Uterus (tissue), 4 donors: ENCODE data around the gene SETDB2. TPM values are rescaled to one million over a fixed set of nuclear protein-coding genes. Genes with fewer than 3 reads are reported as not detected.

Experiments used
- DNase-seq, 2 donors: peaks; one replicate each; pipeline ENCODE4 v3.0.0-alpha.2; 2019 to 2020
- H3K27ac ChIP-seq, 2 donors: fragments of 200-600 bp; sonication (generic); 1 replicate in 1 of 2; 2 replicates in 1 of 2; pipeline ENCODE4 v1.5.1; 2016 to 2018
- H3K27me3 ChIP-seq, 2 donors: fragments of 200-600 bp; sonication (generic); one replicate each; pipeline ENCODE4 v1.5.1; 2018 to 2019; ENCODE audit warnings: control low read depth in 1 of 2
- H3K36me3 ChIP-seq, 2 donors: fragments of 200-600 bp; sonication (generic); one replicate each; pipeline ENCODE4 v1.5.1; 2019; ENCODE audit warnings: control low read depth in 1 of 2
- H3K4me1 ChIP-seq, 2 donors: fragments of 200-600 bp; sonication (generic); one replicate each; pipeline ENCODE4 v1.5.1; 2018 to 2019; ENCODE audit warnings: control low read depth in 1 of 2
- H3K4me3 ChIP-seq, 2 donors: fragments of 200-600 bp; sonication (generic); 1 replicate in 1 of 2; 2 replicates in 1 of 2; pipeline ENCODE4 v1.5.1; 2018 to 2019; ENCODE audit warnings: mild to moderate bottlenecking in 1 of 2
- H3K9me3 ChIP-seq, 2 donors: fragments of 200-600 bp; sonication (generic); one replicate each; pipeline ENCODE4 v1.5.1; 2019; ENCODE audit warnings: control low read depth in 1 of 2
- POLR2A ChIP-seq, 2 donors: fragments of 450-650 bp; IDR thresholded peaks; one replicate each; pipeline ENCODE4 v1.6.1; 2016; ENCODE audit warnings: antibody characterized with exemption in 2 of 2, mild to moderate bottlenecking in 1 of 2, moderate library complexity in 1 of 2
- intact Hi-C: fragments of 100-400 bp; cut with DNase I; formaldehyde crosslinking; loops from one replicate; pipeline ENCODE4 v1.15.1; 2023; ENCODE audit warnings: low total_unique reads
- total RNA-seq, 4 donors: library from RNA; depleted of rRNA in 3 of 4; stranded (reverse); fragments of >200 nt in 3 of 4; gene quantifications; one replicate each; pipeline versions ENCODE4 v1.1.0 to v1.2.4, GENCODE V29; 2014 to 2023
- TF ChIP-seq, protein P1 (sequence below), 4 experiments: fragments of 200-600 bp in 2 of 4; fragments of 450-650 bp in 2 of 4; sonication (generic) in 2 of 4; IDR thresholded peaks; one replicate each; pipeline ENCODE4 v1.5.1; 2016 to 2019; ENCODE audit warnings: antibody characterized with exemption in 4 of 4, mild to moderate bottlenecking in 2 of 4, moderate library complexity in 1 of 4
- donor health status: DM: yes; HTN: yes; CAD: no.

Gene SETDB2
- total RNA-seq, 4 donors from 2014 or later: 9.5 to 24.1 (median 19.0) TPM

DNA sequence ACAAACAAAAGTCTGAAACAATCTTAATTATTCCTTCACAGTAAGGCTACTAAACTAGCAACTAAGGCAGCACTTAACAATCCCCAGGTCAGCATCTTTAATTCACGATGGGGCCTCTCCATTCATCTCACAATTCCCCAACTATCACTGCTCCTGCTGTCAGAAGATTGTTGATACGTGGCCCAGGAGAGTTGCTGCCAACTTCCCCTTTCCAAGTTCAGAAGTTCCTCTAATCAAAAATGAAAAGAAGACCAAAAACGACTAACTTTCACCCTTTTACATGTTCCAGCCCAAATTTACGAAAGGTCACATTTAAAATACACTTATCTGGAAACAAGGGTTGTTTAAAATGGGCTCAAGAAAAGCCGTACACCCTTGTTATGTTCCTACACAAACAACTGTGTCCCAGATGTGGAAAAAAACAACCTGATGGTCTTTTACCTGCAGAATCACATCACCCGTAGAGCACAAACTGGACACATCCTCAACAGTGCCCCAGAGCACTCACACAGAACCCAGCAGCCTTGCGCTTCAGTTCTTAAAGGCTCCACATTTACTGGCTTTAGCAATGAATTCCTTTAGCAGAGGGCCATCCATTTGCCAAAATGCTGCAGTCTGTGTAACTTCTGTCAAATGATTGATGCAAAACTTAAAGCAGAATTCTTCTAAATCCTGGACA lies 89.7 kb downstream of the SETDB2 start:
- Histone ChIP-seq H3K9me3 (no peaks in the 10 kb centered on the region), H3K27ac (no peak overlapping the region), H3K4me1 (no peaks in the 10 kb centered on the region), H3K27me3 (no peaks in the 10 kb centered on the region), H3K36me3 (no peaks in the 10 kb centered on the region), H3K4me3 (no peak overlapping the region)
- no peak for DNase-seq
- intact Hi-C loops: no loop called here
- no peak for TF ChIP-seq POLR2A (IDR thresholded peaks at IDR 0.05)
- TF ChIP-seq, protein P1, sequence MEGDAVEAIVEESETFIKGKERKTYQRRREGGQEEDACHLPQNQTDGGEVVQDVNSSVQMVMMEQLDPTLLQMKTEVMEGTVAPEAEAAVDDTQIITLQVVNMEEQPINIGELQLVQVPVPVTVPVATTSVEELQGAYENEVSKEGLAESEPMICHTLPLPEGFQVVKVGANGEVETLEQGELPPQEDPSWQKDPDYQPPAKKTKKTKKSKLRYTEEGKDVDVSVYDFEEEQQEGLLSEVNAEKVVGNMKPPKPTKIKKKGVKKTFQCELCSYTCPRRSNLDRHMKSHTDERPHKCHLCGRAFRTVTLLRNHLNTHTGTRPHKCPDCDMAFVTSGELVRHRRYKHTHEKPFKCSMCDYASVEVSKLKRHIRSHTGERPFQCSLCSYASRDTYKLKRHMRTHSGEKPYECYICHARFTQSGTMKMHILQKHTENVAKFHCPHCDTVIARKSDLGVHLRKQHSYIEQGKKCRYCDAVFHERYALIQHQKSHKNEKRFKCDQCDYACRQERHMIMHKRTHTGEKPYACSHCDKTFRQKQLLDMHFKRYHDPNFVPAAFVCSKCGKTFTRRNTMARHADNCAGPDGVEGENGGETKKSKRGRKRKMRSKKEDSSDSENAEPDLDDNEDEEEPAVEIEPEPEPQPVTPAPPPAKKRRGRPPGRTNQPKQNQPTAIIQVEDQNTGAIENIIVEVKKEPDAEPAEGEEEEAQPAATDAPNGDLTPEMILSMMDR (IDR thresholded peaks at IDR 0.05): no peak

DNA sequence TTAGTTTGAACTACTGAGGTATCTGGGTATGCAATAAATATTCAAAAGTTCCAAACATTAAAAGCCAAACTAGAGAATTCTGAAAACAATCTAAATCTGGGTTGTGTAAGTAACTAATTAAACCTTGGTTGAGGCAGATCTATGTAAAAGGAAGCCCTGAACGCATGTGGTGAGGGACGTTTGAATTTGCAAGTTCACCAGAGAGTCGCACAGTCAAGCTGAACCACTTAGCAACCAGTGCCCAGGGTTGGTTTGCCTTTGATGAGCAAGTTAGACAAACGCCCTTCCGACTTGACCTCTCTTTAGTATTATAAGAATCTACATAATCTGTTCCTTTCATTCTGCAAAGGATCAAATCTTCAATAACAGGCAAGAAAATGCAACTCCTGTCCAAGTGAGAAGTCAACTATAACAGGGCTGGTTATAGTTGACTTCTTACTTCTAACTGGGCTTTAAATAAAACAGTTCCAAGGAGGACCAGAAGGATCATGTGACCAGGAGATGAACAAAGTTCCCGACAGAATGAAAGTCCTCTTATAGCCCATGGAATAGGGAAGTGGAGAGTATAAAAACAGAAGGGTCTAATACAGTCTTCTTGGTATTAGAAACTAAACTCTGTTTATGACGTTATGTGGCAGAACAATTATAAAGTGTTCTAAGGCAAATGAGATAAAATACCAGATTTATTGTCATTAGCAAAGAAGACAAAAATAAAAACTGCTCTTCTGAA lies 92.2 kb downstream of the SETDB2 start:
- H3K9me3 ChIP-seq: no peaks in the 10 kb centered on the region
- no peaks in the 10 kb centered on the region for H3K27me3 ChIP-seq
- intact Hi-C loops: no loop called here

DNA sequence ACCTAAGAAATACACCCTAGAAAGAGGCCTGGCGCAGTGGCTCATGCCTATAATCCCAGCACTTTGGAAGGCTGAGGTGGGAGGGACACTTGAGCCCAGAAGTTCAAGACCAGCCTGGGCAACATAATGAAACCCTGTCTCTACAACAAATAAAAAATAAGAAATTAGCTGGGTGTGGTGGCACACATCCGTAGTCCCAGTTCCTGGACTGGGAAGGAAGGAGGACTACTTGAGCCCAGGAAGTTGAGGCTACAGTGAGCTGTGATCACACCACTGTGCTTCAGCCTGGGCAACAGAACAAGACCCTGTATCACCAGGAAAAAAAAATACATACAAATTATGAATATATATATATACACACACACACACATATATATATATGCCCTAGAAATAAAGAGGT lies 94.3 kb downstream of the SETDB2 start:
- H3K27ac ChIP-seq: peak overlapping the region in 1 of 2 donors; percentile 39
- intact Hi-C loops: no loop called here

More for the DNA sequence above, 92.2 kb downstream of the SETDB2 start:
- Histone ChIP-seq H3K4me1 (peaks cover 0 to 5% of the 10 kb centered on the region in 2 donors), H3K36me3 (no peaks in the 10 kb centered on the region), H3K27ac (no peak overlapping the region), H3K4me3 (no peak overlapping the region)
- TF ChIP-seq POLR2A (IDR thresholded peaks at IDR 0.05): no peak
- TF ChIP-seq, protein P1 (IDR thresholded peaks at IDR 0.05): no peak
- DNase-seq: no peak

DNA sequence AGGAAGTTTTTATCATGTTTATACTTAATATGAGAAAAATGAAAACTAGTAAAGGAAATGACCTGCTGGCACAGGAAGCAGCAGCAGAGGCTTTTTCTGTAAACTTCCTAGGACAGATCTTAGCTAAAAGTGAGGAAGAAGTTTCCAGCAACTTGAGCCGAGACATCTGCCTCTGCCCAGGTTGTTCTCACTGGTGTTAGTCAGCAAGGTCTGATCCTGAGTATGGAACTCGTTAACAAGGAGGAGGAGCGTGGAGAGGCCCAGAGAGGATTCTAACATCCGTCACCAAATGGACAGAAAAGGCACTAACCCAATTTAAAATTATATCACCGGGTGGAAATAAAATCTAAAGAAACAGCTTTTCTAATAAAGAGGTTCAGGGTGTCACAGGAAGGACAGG lies 95.2 kb downstream of the SETDB2 start:
- TF ChIP-seq, protein P1 (IDR thresholded peaks at IDR 0.05): no peak
- peak in 1 of 2 donors; percentile 20 for TF ChIP-seq POLR2A (IDR thresholded peaks at IDR 0.05)
- Histone ChIP-seq H3K27me3 (no peaks in the 10 kb centered on the region), H3K4me3 (no peak overlapping the region), H3K27ac (peak overlapping the region; percentile 81 to 82), H3K36me3 (no peaks in the 10 kb centered on the region), H3K4me1 (peaks cover 0 to 5% of the 10 kb centered on the region in 2 donors), H3K9me3 (no peaks in the 10 kb centered on the region)
- intact Hi-C loops: no loop called here
- DNase-seq: peak; percentile 33 to 60

More for the DNA sequence above, 94.3 kb downstream of the SETDB2 start:
- Histone ChIP-seq H3K4me1 (peaks cover 0 to 5% of the 10 kb centered on the region in 2 donors), H3K9me3 (no peaks in the 10 kb centered on the region), H3K4me3 (no peak overlapping the region), H3K36me3 (no peaks in the 10 kb centered on the region), H3K27me3 (no peaks in the 10 kb centered on the region)
- no peak for TF ChIP-seq POLR2A (IDR thresholded peaks at IDR 0.05)
- TF ChIP-seq, protein P1 (IDR thresholded peaks at IDR 0.05): no peak
- DNase-seq: no peak

DNA sequence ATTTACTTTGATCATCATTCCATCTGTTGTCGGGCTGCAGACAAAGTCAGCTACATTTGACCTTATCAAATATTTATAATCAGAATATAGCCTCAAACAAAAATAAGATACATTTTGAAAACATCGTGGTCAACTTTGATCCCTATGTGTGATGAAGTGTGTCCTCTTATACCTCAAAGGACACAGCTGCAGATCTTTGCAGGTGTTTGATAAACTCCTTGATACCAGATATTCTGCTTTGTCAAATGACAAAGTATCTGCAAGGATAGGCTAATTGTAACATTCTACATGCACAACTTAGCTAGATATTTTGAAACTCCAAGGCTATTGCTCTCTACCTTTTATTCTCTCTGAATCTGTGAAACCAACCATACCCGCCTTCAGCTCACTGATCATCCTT lies 95.7 kb downstream of the SETDB2 start:
- H3K4me3 ChIP-seq: no peak overlapping the region
- intact Hi-C loops: no loop called here
- no peak for TF ChIP-seq POLR2A (IDR thresholded peaks at IDR 0.05)
- TF ChIP-seq, protein P1 (IDR thresholded peaks at IDR 0.05): no peak
- H3K4me1 ChIP-seq: peaks cover 0 to 5% of the 10 kb centered on the region in 2 donors
- H3K27ac ChIP-seq: peak overlapping the region; percentile 81 to 82
- DNase-seq: no peak
- H3K27me3 ChIP-seq: no peaks in the 10 kb centered on the region
- H3K36me3 ChIP-seq: no peaks in the 10 kb centered on the region
- no peaks in the 10 kb centered on the region for H3K9me3 ChIP-seq
